Measurements from ENCODE around the gene RALGAPA2.

The RALGAPA2 gene

GRCh38 chr20:20395903-20396568, 316.4 kb downstream of the RALGAPA2 start:
- peaks cover 9 to 37% of the 10 kb centered on the region in 2 donors for H3K36me3 ChIP-seq (ENCODE audit: control insufficient read depth in 1 of 2, insufficient read depth in 2 of 2, low read length in 2 of 2)
- H3K9ac ChIP-seq (ENCODE audit: low read depth in 1 of 2, low read length in 2 of 2), result no peak overlapping the region
- H3K27ac ChIP-seq (ENCODE audit: low read depth, low read length), result no peak overlapping the region
- no peak overlapping the region for H3K4me3 ChIP-seq (ENCODE audit: low read depth in 1 of 2, low read length in 2 of 2)
- H3K9me3 ChIP-seq (ENCODE audit: control insufficient read depth in 1 of 2, low read length in 2 of 2), result no peaks in the 10 kb centered on the region
- H3K27me3 ChIP-seq (ENCODE audit: control insufficient read depth in 1 of 2, insufficient read depth in 2 of 2, low read length in 2 of 2), result no peaks in the 10 kb centered on the region
- peaks cover 3 to 12% of the 10 kb centered on the region in 2 donors for H3K4me1 ChIP-seq (ENCODE audit: control insufficient read depth in 1 of 2, insufficient read depth in 2 of 2, low read length in 2 of 2)

- Histone ChIP-seq H3K9me3 (ENCODE audit: control insufficient read depth in 1 of 2, low read length in 2 of 2) (no peaks in the 10 kb centered on the region), H3K27ac (ENCODE audit: low read depth, low read length) (no peak overlapping the region), H3K4me1 (ENCODE audit: control insufficient read depth in 1 of 2, insufficient read depth in 2 of 2, low read length in 2 of 2) (peaks cover 2 to 10% of the 10 kb centered on the region in 2 donors), H3K4me3 (ENCODE audit: low read depth in 1 of 2, low read length in 2 of 2) (no peak overlapping the region), H3K36me3 (ENCODE audit: control insufficient read depth in 1 of 2, insufficient read depth in 2 of 2, low read length in 2 of 2) (peaks cover 9 to 43% of the 10 kb centered on the region in 2 donors), H3K27me3 (ENCODE audit: control insufficient read depth in 1 of 2, insufficient read depth in 2 of 2, low read length in 2 of 2) (no peaks in the 10 kb centered on the region), H3K9ac (ENCODE audit: low read depth in 1 of 2, low read length in 2 of 2) (no peak overlapping the region)
These were observed 317.4 kb downstream of the RALGAPA2 start for GRCh38 chr20:20395087-20395486.

- Histone ChIP-seq H3K27me3 (ENCODE audit: control insufficient read depth in 1 of 2, insufficient read depth in 2 of 2, low read length in 2 of 2) (no peaks in the 10 kb centered on the region), H3K36me3 (ENCODE audit: control insufficient read depth in 1 of 2, insufficient read depth in 2 of 2, low read length in 2 of 2) (peaks cover 9 to 49% of the 10 kb centered on the region in 2 donors), H3K9ac (ENCODE audit: low read depth in 1 of 2, low read length in 2 of 2) (no peak overlapping the region), H3K4me3 (ENCODE audit: low read depth in 1 of 2, low read length in 2 of 2) (no peak overlapping the region), H3K27ac (ENCODE audit: low read depth, low read length) (no peak overlapping the region), H3K4me1 (ENCODE audit: control insufficient read depth in 1 of 2, insufficient read depth in 2 of 2, low read length in 2 of 2) (peaks cover 0 to 2% of the 10 kb centered on the region in 2 donors), H3K9me3 (ENCODE audit: control insufficient read depth in 1 of 2, low read length in 2 of 2) (no peaks in the 10 kb centered on the region)
These were observed 319.0 kb downstream of the RALGAPA2 start for GRCh38 chr20:20393207-20394120.

- H3K27ac ChIP-seq (ENCODE audit: low read depth, low read length), result no peak overlapping the region
- H3K36me3 ChIP-seq (ENCODE audit: control insufficient read depth in 1 of 2, insufficient read depth in 2 of 2, low read length in 2 of 2), result peaks cover 9 to 39% of the 10 kb centered on the region in 2 donors
- no peaks in the 10 kb centered on the region for H3K9me3 ChIP-seq (ENCODE audit: control insufficient read depth in 1 of 2, low read length in 2 of 2)
- H3K27me3 ChIP-seq (ENCODE audit: control insufficient read depth in 1 of 2, insufficient read depth in 2 of 2, low read length in 2 of 2), result no peaks in the 10 kb centered on the region
- H3K4me3 ChIP-seq (ENCODE audit: low read depth in 1 of 2, low read length in 2 of 2), result no peak overlapping the region
- H3K9ac ChIP-seq (ENCODE audit: low read depth in 1 of 2, low read length in 2 of 2), result no peak overlapping the region
- peaks cover 0 to 2% of the 10 kb centered on the region in 2 donors for H3K4me1 ChIP-seq (ENCODE audit: control insufficient read depth in 1 of 2, insufficient read depth in 2 of 2, low read length in 2 of 2)
These were observed 320.7 kb downstream of the RALGAPA2 start for GRCh38 chr20:20391766-20392165.

GRCh38 chr20:20391115-20391514, 321.3 kb downstream of the RALGAPA2 start:
- H3K4me3 ChIP-seq (ENCODE audit: low read depth in 1 of 2, low read length in 2 of 2), result no peak overlapping the region
- H3K4me1 ChIP-seq (ENCODE audit: control insufficient read depth in 1 of 2, insufficient read depth in 2 of 2, low read length in 2 of 2), result peaks cover 0 to 2% of the 10 kb centered on the region in 2 donors
- no peak overlapping the region for H3K27ac ChIP-seq (ENCODE audit: low read depth, low read length)
- H3K9me3 ChIP-seq (ENCODE audit: control insufficient read depth in 1 of 2, low read length in 2 of 2), result no peaks in the 10 kb centered on the region
- no peaks in the 10 kb centered on the region for H3K27me3 ChIP-seq (ENCODE audit: control insufficient read depth in 1 of 2, insufficient read depth in 2 of 2, low read length in 2 of 2)
- H3K9ac ChIP-seq (ENCODE audit: low read depth in 1 of 2, low read length in 2 of 2), result no peak overlapping the region
- H3K36me3 ChIP-seq (ENCODE audit: control insufficient read depth in 1 of 2, insufficient read depth in 2 of 2, low read length in 2 of 2), result peaks cover 9 to 39% of the 10 kb centered on the region in 2 donors

GRCh38 chr20:20390393-20390792, 322.1 kb downstream of the RALGAPA2 start:
- no peaks in the 10 kb centered on the region for H3K9me3 ChIP-seq (ENCODE audit: control insufficient read depth in 1 of 2, low read length in 2 of 2)
- H3K9ac ChIP-seq (ENCODE audit: low read depth in 1 of 2, low read length in 2 of 2), result no peak overlapping the region
- no peaks in the 10 kb centered on the region for H3K27me3 ChIP-seq (ENCODE audit: control insufficient read depth in 1 of 2, insufficient read depth in 2 of 2, low read length in 2 of 2)
- H3K4me3 ChIP-seq (ENCODE audit: low read depth in 1 of 2, low read length in 2 of 2), result no peak overlapping the region
- H3K36me3 ChIP-seq (ENCODE audit: control insufficient read depth in 1 of 2, insufficient read depth in 2 of 2, low read length in 2 of 2), result peaks cover 9 to 32% of the 10 kb centered on the region in 2 donors
- H3K4me1 ChIP-seq (ENCODE audit: control insufficient read depth in 1 of 2, insufficient read depth in 2 of 2, low read length in 2 of 2), result peaks cover 0 to 2% of the 10 kb centered on the region in 2 donors
- no peak overlapping the region for H3K27ac ChIP-seq (ENCODE audit: low read depth, low read length)

GRCh38 chr20:20386192-20386591, 326.3 kb downstream of the RALGAPA2 start:
- no peak overlapping the region for H3K27ac ChIP-seq (ENCODE audit: low read depth, low read length)
- H3K4me3 ChIP-seq (ENCODE audit: low read depth in 1 of 2, low read length in 2 of 2), result no peak overlapping the region
- H3K27me3 ChIP-seq (ENCODE audit: control insufficient read depth in 1 of 2, insufficient read depth in 2 of 2, low read length in 2 of 2), result peaks cover 0 to 4% of the 10 kb centered on the region in 2 donors
- H3K4me1 ChIP-seq (ENCODE audit: control insufficient read depth in 1 of 2, insufficient read depth in 2 of 2, low read length in 2 of 2), result no peaks in the 10 kb centered on the region
- H3K9me3 ChIP-seq (ENCODE audit: control insufficient read depth in 1 of 2, low read length in 2 of 2), result no peaks in the 10 kb centered on the region
- peaks cover 0 to 13% of the 10 kb centered on the region in 2 donors for H3K36me3 ChIP-seq (ENCODE audit: control insufficient read depth in 1 of 2, insufficient read depth in 2 of 2, low read length in 2 of 2)
- H3K9ac ChIP-seq (ENCODE audit: low read depth in 1 of 2, low read length in 2 of 2), result no peak overlapping the region

GRCh38 chr20:20375862-20376261, 336.6 kb downstream of the RALGAPA2 start:
- Histone ChIP-seq H3K9ac (ENCODE audit: low read depth in 1 of 2, low read length in 2 of 2) (no peak overlapping the region), H3K4me1 (ENCODE audit: control insufficient read depth in 1 of 2, insufficient read depth in 2 of 2, low read length in 2 of 2) (no peaks in the 10 kb centered on the region), H3K9me3 (ENCODE audit: control insufficient read depth in 1 of 2, low read length in 2 of 2) (peaks cover 0 to 4% of the 10 kb centered on the region in 2 donors), H3K27me3 (ENCODE audit: control insufficient read depth in 1 of 2, insufficient read depth in 2 of 2, low read length in 2 of 2) (peaks cover 29 to 43% of the 10 kb centered on the region in 2 donors), H3K36me3 (ENCODE audit: control insufficient read depth in 1 of 2, insufficient read depth in 2 of 2, low read length in 2 of 2) (no peaks in the 10 kb centered on the region), H3K27ac (ENCODE audit: low read depth, low read length) (no peak overlapping the region), H3K4me3 (ENCODE audit: low read depth in 1 of 2, low read length in 2 of 2) (no peak overlapping the region)

GRCh38 chr20:20373091-20373571, 339.3 kb downstream of the RALGAPA2 start:
- H3K4me1 ChIP-seq (ENCODE audit: control insufficient read depth in 1 of 2, insufficient read depth in 2 of 2, low read length in 2 of 2), result peaks cover 0 to 7% of the 10 kb centered on the region in 2 donors
- no peak overlapping the region for H3K27ac ChIP-seq (ENCODE audit: low read depth, low read length)
- H3K27me3 ChIP-seq (ENCODE audit: control insufficient read depth in 1 of 2, insufficient read depth in 2 of 2, low read length in 2 of 2), result peaks cover 45 to 58% of the 10 kb centered on the region in 2 donors
- H3K9ac ChIP-seq (ENCODE audit: low read depth in 1 of 2, low read length in 2 of 2), result no peak overlapping the region
- no peak overlapping the region for H3K4me3 ChIP-seq (ENCODE audit: low read depth in 1 of 2, low read length in 2 of 2)
- no peaks in the 10 kb centered on the region for H3K36me3 ChIP-seq (ENCODE audit: control insufficient read depth in 1 of 2, insufficient read depth in 2 of 2, low read length in 2 of 2)
- H3K9me3 ChIP-seq (ENCODE audit: control insufficient read depth in 1 of 2, low read length in 2 of 2), result no peaks in the 10 kb centered on the region

GRCh38 chr20:20371681-20372080, 340.8 kb downstream of the RALGAPA2 start:
- Histone ChIP-seq H3K4me1 (ENCODE audit: control insufficient read depth in 1 of 2, insufficient read depth in 2 of 2, low read length in 2 of 2) (peaks cover 0 to 7% of the 10 kb centered on the region in 2 donors), H3K9ac (ENCODE audit: low read depth in 1 of 2, low read length in 2 of 2) (no peak overlapping the region), H3K4me3 (ENCODE audit: low read depth in 1 of 2, low read length in 2 of 2) (no peak overlapping the region), H3K9me3 (ENCODE audit: control insufficient read depth in 1 of 2, low read length in 2 of 2) (no peaks in the 10 kb centered on the region), H3K27ac (ENCODE audit: low read depth, low read length) (no peak overlapping the region), H3K27me3 (ENCODE audit: control insufficient read depth in 1 of 2, insufficient read depth in 2 of 2, low read length in 2 of 2) (peaks cover 51 to 58% of the 10 kb centered on the region in 2 donors), H3K36me3 (ENCODE audit: control insufficient read depth in 1 of 2, insufficient read depth in 2 of 2, low read length in 2 of 2) (no peaks in the 10 kb centered on the region)

Measured in duodenal mucosa (tissue), 2 donors.